H1 (cell line): Measurements from ENCODE around the gene SLC25A3. TPM values are rescaled to one million over a fixed set of nuclear protein-coding genes. Genes with fewer than 3 reads are reported as not detected.
"Not testable (repeated sequence)": the region's sequence is repeated elsewhere in the genome, so short reads cannot be mapped to it uniquely, and the experiment has no call there.

ENCODE experiments used
- CTCF ChIA-PET: fragments of 300-600 bp; sonication (Branson Sonifier 250); formaldehyde crosslinking; loops from one replicate; lab custom pipeline; 2021; ENCODE audit not compliant: partially characterized antibody; lab: Charles Lee
- POLR2A ChIA-PET: fragments of 300-600 bp; sonication (Branson Sonifier 250); formaldehyde crosslinking; loops from one replicate; lab custom pipeline; 2021; ENCODE audit warnings: inconsistent platforms; ENCODE audit not compliant: partially characterized antibody; lab: Charles Lee
- DNase-seq, 2 experiments: peaks; one replicate each; pipeline versions ENCODE4 v3.0.0 to v3.0.0-alpha.2; 2010 to 2022; ENCODE audit warnings: low spot score in 2 of 2, low read depth in 1 of 2, mixed read lengths in 1 of 2
- FAIRE-seq: peaks from 2 replicates; lab custom pipeline; 2011; peaks lifted over from hg19 to GRCh38; lab: Jason Lieb, UNC
- H2AFZ ChIP-seq: 2 replicates; pipeline ENCODE4 v1.8.1; 2012; ENCODE audit warnings: low read length, inconsistent platforms
- H2AK5ac ChIP-seq: 2 replicates; pipeline ENCODE4 v1.6.1; 2013; ENCODE audit warnings: low read depth, low read length
- H2BK120ac ChIP-seq: replicated peaks from 2 replicates; pipeline ENCODE3; 2013; ENCODE audit warnings: low read depth, low read length, inconsistent platforms
- H2BK12ac ChIP-seq: 2 replicates; pipeline ENCODE4 v1.6.1; 2013; ENCODE audit warnings: low read depth, low read length
- H2BK15ac ChIP-seq: 2 replicates; pipeline ENCODE4 v1.6.1; 2013; ENCODE audit warnings: low read length
- H2BK20ac ChIP-seq: 2 replicates; pipeline ENCODE4 v1.6.1; 2013; ENCODE audit warnings: low read length
- H2BK5ac ChIP-seq: 2 replicates; pipeline ENCODE4 v1.6.1; 2013; ENCODE audit warnings: low read depth, low read length
- H3K14ac ChIP-seq: 2 replicates; pipeline ENCODE4 v1.6.1; 2013; ENCODE audit warnings: inconsistent platforms; ENCODE audit not compliant: insufficient read length
- H3K18ac ChIP-seq: 2 replicates; pipeline ENCODE4 v1.6.1; 2013; ENCODE audit warnings: low read length; ENCODE audit errors: extremely low read depth
- H3K23ac ChIP-seq: 2 replicates; pipeline ENCODE4 v1.6.1; 2013; ENCODE audit warnings: inconsistent platforms; ENCODE audit not compliant: insufficient read length
- H3K23me2 ChIP-seq: 2 replicates; pipeline ENCODE4 v1.6.1; 2013; ENCODE audit warnings: low read depth, low read length
- H3K27ac ChIP-seq: 2 replicates; pipeline ENCODE4 v1.6.1; 2011; ENCODE audit warnings: low read depth, low read length, inconsistent platforms
- H3K27me3 ChIP-seq, 4 experiments: replicated peaks in 1 of 4; 1 replicate in 1 of 4; 2 replicates in 3 of 4; pipeline versions ENCODE4 v1.6.1 to v1.8.1; 2011 to 2013; ENCODE audit warnings: low read length in 3 of 4, mild to moderate bottlenecking in 3 of 4, inconsistent platforms in 2 of 4, mixed read lengths in 2 of 4, moderate library complexity in 1 of 4; ENCODE audit not compliant: control insufficient read depth in 3 of 4, insufficient read depth in 3 of 4; ENCODE audit errors: extremely low read depth in 1 of 4
- H3K36me3 ChIP-seq, 4 experiments: 2 replicates each; pipeline versions ENCODE4 v1.6.1 to v1.8.1; 2011 to 2013; ENCODE audit warnings: mild to moderate bottlenecking in 4 of 4, low read length in 3 of 4, moderate library complexity in 2 of 4, control low read depth in 1 of 4, inconsistent platforms in 1 of 4; ENCODE audit not compliant: insufficient read depth in 4 of 4, control insufficient read depth in 2 of 4
- H3K4ac ChIP-seq: replicated peaks from 2 replicates; pipeline ENCODE3; 2013; ENCODE audit warnings: low read length, low read depth, mixed read lengths, inconsistent platforms; ENCODE audit not compliant: insufficient read length
- H3K4me1 ChIP-seq, 4 experiments: replicated peaks in 1 of 4; 1 replicate in 1 of 4; 2 replicates in 3 of 4; pipeline versions ENCODE4 v1.6.1 to v1.8.1; 2011 to 2013; ENCODE audit warnings: low read length in 3 of 4, inconsistent platforms in 2 of 4, mixed read lengths in 1 of 4; ENCODE audit not compliant: insufficient read depth in 4 of 4, control insufficient read depth in 3 of 4
- H3K4me2 ChIP-seq, 2 experiments: 2 replicates each; pipeline versions ENCODE4 v1.6.1 to v1.8.1; 2011 to 2013; ENCODE audit warnings: low read depth in 2 of 2, low read length in 2 of 2, control low read depth in 1 of 2, inconsistent platforms in 1 of 2, mild to moderate bottlenecking in 1 of 2; ENCODE audit not compliant: insufficient read depth in 1 of 2
- H3K4me3 ChIP-seq, 4 experiments: fragments of 200-600, 300-600 bp in 1 of 4; sonication (generic), shearing (Covaris generic), sonication (Bioruptor Twin) in 1 of 4; 2 replicates each; pipeline versions ENCODE4 v1.5.1 to v1.8.1; 2011 to 2016; ENCODE audit warnings: low read length in 4 of 4, low read depth in 3 of 4, control low read depth in 2 of 4, inconsistent platforms in 2 of 4, mild to moderate bottlenecking in 2 of 4, mixed read lengths in 1 of 4, moderate library complexity in 1 of 4; ENCODE audit not compliant: insufficient read depth in 2 of 4; ENCODE audit errors: extremely low read depth in 1 of 4
- H3K56ac ChIP-seq: replicated peaks from 2 replicates; pipeline ENCODE3; 2013; ENCODE audit warnings: low read depth, mild to moderate bottlenecking, mixed read lengths, low read length, inconsistent platforms; ENCODE audit not compliant: insufficient read length
- H3K79me1 ChIP-seq: 2 replicates; pipeline ENCODE4 v1.6.1; 2013; ENCODE audit warnings: low read depth, low read length, control low read depth
- H3K79me2 ChIP-seq, 2 experiments: 2 replicates each; pipeline versions ENCODE4 v1.6.1 to v1.8.1; 2012 to 2013; ENCODE audit warnings: low read length in 2 of 2, mild to moderate bottlenecking in 2 of 2, inconsistent platforms in 1 of 2; ENCODE audit not compliant: insufficient read depth in 2 of 2, control insufficient read depth in 1 of 2
- H3K9ac ChIP-seq, 4 experiments: replicated peaks in 1 of 4; 1 replicate in 1 of 4; 2 replicates in 3 of 4; pipeline versions ENCODE4 v1.6.1 to v1.8.1; 2011 to 2013; ENCODE audit warnings: low read depth in 3 of 4, low read length in 3 of 4, control low read depth in 2 of 4, mild to moderate bottlenecking in 2 of 4, moderate library complexity in 2 of 4, inconsistent platforms in 1 of 4; ENCODE audit errors: extremely low read depth in 1 of 4
- H3K9me3 ChIP-seq, 2 experiments: 2 replicates each; pipeline versions ENCODE4 v1.6.1 to v1.8.1; 2012 to 2013; ENCODE audit warnings: mild to moderate bottlenecking in 2 of 2, moderate library complexity in 2 of 2, control low read depth in 1 of 2, inconsistent platforms in 1 of 2, low read depth in 1 of 2, low read length in 1 of 2, mixed read lengths in 1 of 2; ENCODE audit not compliant: insufficient read depth in 2 of 2
- H4K20me1 ChIP-seq, 2 experiments: replicated peaks in 1 of 2; 2 replicates each; pipeline versions ENCODE3 to v1.8.1; 2011 to 2013; ENCODE audit warnings: inconsistent platforms in 2 of 2, low read length in 2 of 2, mild to moderate bottlenecking in 1 of 2; ENCODE audit not compliant: insufficient read depth in 2 of 2, control insufficient read depth in 1 of 2
- H4K5ac ChIP-seq: 2 replicates; pipeline ENCODE4 v1.6.1; 2013; ENCODE audit warnings: low read length, low read depth, mixed read lengths, inconsistent platforms; ENCODE audit not compliant: insufficient read length
- H4K8ac ChIP-seq: 2 replicates; pipeline ENCODE4 v1.8.0; 2013; ENCODE audit warnings: mild to moderate bottlenecking, moderate library complexity, low read length, inconsistent platforms; ENCODE audit not compliant: insufficient read depth; ENCODE audit errors: extremely low read depth
- H4K91ac ChIP-seq: replicated peaks from 2 replicates; pipeline ENCODE3; 2013; ENCODE audit warnings: low read length, mixed read lengths, inconsistent platforms; ENCODE audit not compliant: insufficient read length
- BACH1 ChIP-seq: IDR thresholded peaks from 2 replicates; pipeline ENCODE4 v1.6.1; 2012; ENCODE audit warnings: low read length, improper control_type of control experiment
- WGBS, 2 experiments: shearing (Covaris generic) in 1 of 2; methylation state at CpG; one replicate each; pipeline versions ENCODE4 v1.1.6 to v1.1.7; 2013 to 2015; ENCODE audit warnings: low lambda C conversion rate in 2 of 2, mixed read lengths in 2 of 2, inconsistent platforms in 1 of 2, low coverage in 1 of 2, missing lambda C conversion rate in 1 of 2; ENCODE audit not compliant: insufficient replicate concordance in 2 of 2, insufficient coverage in 1 of 2, insufficient read length in 1 of 2; ENCODE audit errors: extremely low coverage in 1 of 2, missing lambda C conversion rate in 1 of 2; 5-methylcytosine and 5-hydroxymethylcytosine counted together
- polyA plus RNA-seq, 7 experiments: library from polyadenylated mRNA; depleted of rRNA in 3 of 7; stranded (reverse) in 5 of 7; unstranded in 2 of 7; fragments of >200 nt in 5 of 7; fragments of 200-250 nt in 2 of 7; gene quantifications; 1 replicate in 5 of 7; 2 replicates in 1 of 7; 4 replicates in 1 of 7; pipeline versions ENCODE4 v1.2.1 to v1.2.3, GENCODE V29; 2011 to 2013; ENCODE audit warnings: missing spikeins in 2 of 7, mixed read lengths in 2 of 7
- total RNA-seq: library from RNA; stranded (reverse); fragmentation: NEBNext Ultra II Directional; extraction: Animal tissue kit (Norgen Biotek cat#: 25700); gene quantifications from 2 replicates; pipeline ENCODE4 v1.2.1, GENCODE V29; 2021
- TF ChIP-seq, protein P1 (sequence below): IDR thresholded peaks from 2 replicates; pipeline ENCODE4 v1.6.1; 2012; ENCODE audit warnings: inconsistent platforms

SLC25A3 gene
- total and polyA plus RNA-seq, 2 of the 8 experiments (the other 6 are each of a cell fraction or from before 2014, with no cell fraction given) = 702 to 709 TPM

DNA sequence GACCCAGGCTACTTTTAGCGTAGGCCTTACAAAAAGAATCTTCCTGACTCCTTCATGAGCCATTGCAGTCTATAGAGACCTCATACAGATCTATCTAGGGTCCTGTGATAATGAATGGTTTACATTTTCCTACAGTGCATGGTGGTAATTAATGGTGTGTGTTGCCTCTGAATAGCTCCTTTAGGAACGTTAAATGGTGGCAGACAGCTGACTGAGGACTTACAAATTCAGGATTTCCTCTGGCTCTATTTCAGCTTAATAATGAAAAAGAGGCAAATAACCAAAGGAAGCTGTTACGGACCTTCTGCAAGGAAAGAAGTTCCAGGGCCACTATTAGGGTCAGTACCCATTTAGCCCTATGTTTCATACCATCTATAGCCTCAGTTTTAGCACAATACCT, 46.0 kb downstream of the SLC25A3 start (continued):
- no peak for TF ChIP-seq BACH1
- TF ChIP-seq, protein P1, sequence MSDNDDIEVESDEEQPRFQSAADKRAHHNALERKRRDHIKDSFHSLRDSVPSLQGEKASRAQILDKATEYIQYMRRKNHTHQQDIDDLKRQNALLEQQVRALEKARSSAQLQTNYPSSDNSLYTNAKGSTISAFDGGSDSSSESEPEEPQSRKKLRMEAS = no peak

DNA sequence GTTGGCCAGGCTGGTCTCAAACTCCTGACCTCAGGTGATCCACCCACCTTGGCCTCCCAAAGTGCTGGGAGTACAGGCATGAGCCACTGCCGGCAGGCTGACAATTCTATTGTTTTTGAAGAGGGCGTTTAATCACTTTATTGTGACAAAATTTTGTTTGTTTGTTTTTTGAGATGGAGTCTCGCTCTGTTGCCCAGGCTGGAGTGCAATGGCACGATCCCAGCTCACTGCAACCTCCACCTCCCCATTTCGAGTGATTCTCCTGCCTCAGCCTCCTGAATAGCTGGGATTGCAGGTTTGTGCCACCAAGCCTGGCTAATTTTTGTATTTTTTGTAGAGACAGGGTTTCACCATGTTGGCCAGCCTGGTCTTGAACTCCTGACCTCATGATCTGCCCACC, 49.3 kb downstream of the SLC25A3 start:
- H4K5ac ChIP-seq, H4K20me1 ChIP-seq, H2BK5ac ChIP-seq, POLR2A ChIA-PET, H3K18ac ChIP-seq, H2BK20ac ChIP-seq, H2AK5ac ChIP-seq, H3K27ac ChIP-seq, H3K79me1 ChIP-seq, FAIRE-seq, H3K4ac ChIP-seq, H3K56ac ChIP-seq, H2BK120ac ChIP-seq, H2BK15ac ChIP-seq, H3K9me3 ChIP-seq, H3K4me2 ChIP-seq, H2BK12ac ChIP-seq, H2AFZ ChIP-seq, DNase-seq, H3K27me3 ChIP-seq, H3K4me1 ChIP-seq, H3K36me3 ChIP-seq, H4K91ac ChIP-seq, H3K23ac ChIP-seq, H3K9ac ChIP-seq, H4K8ac ChIP-seq, H3K23me2 ChIP-seq, H3K14ac ChIP-seq: not testable (repeated sequence)
- CTCF ChIA-PET = interaction anchor here (1.4 kb wide), 1 partner anchor 76 kb away, joined by 3 read pairs; no protein-coding TSS in a partner anchor
- 86% methylated on average over 5 of the region's 5 CpGs; no CpG with 5 or more reads in 1 of the 2 experiments for WGBS, 2 experiments
- peak overlapping the region in 1 of 4 experiments; percentile 78; a peak in 2 of 8 replicates for H3K4me3 ChIP-seq
- peaks cover 0 to 16% of the 10 kb centered on the region in 2 experiments; a peak in 2 of 4 replicates for H3K79me2 ChIP-seq
